SK-N-SH (cell line): ENCODE measurements around the gene NYNRIN. TPM values are rescaled to one million over a fixed set of nuclear protein-coding genes. Genes with fewer than 3 reads are reported as not detected.

Experiments used
- CTCF ChIA-PET: fragments of 300-600, 350-600 bp; formaldehyde crosslinking; extraction: SDS; loops from one replicate; lab custom pipeline; 2021; lab: Yijun Ruan, JAX
- POLR2A ChIA-PET: fragments of 350-600 bp; sonication (Branson Sonifier 250); formaldehyde crosslinking; extraction: SDS; loops from one replicate; lab custom pipeline; 2020; ENCODE audit warnings: antibody characterized with exemption, inconsistent platforms; lab: Yijun Ruan, JAX
- DNase-seq: peaks from one replicate; pipeline ENCODE4 v3.0.0; 2012
- H2AFZ ChIP-seq: fragments of 200-600 bp; sonication (generic); 2 replicates; pipeline ENCODE4 v1.8.1; 2016; ENCODE audit warnings: antibody characterized with exemption, mild to moderate bottlenecking, low read depth
- H3F3A ChIP-seq: fragments of 200-600 bp; sonication (generic); replicated peaks from 2 replicates; pipeline ENCODE3; 2016; ENCODE audit warnings: antibody characterized with exemption, mild to moderate bottlenecking; ENCODE audit not compliant: insufficient read depth
- H3K27ac ChIP-seq, 2 experiments: fragments of 200-500 bp in 1 of 2; fragments of 200-600 bp in 1 of 2; sonication (Bioruptor generic) in 1 of 2; sonication (generic), shearing (Covaris generic) in 1 of 2; 2 replicates each; pipeline versions ENCODE4 v1.5.1 to v1.6.1; 2014 to 2016; ENCODE audit warnings: low read depth in 2 of 2, inconsistent platforms in 1 of 2, low read length in 1 of 2, mild to moderate bottlenecking in 1 of 2, mixed read lengths in 1 of 2
- H3K27me3 ChIP-seq: fragments of 200-600 bp; sonication (generic), shearing (Covaris generic); 2 replicates; pipeline ENCODE4 v1.6.1; 2016; ENCODE audit warnings: mixed run types; ENCODE audit not compliant: insufficient read depth
- H3K36me3 ChIP-seq, 2 experiments: fragments of 200-500 bp in 1 of 2; fragments of 200-600 bp in 1 of 2; sonication (Bioruptor generic) in 1 of 2; sonication (generic) in 1 of 2; replicated peaks in 1 of 2; 2 replicates each; pipeline versions ENCODE3 to v1.5.1; 2014 to 2016; ENCODE audit warnings: low read length in 1 of 2, mild to moderate bottlenecking in 1 of 2; ENCODE audit not compliant: insufficient read depth in 2 of 2, control insufficient read depth in 1 of 2
- H3K4me1 ChIP-seq, 2 experiments: fragments of 200-500 bp in 1 of 2; fragments of 200-600 bp in 1 of 2; sonication (Bioruptor generic) in 1 of 2; sonication (generic), shearing (Covaris generic) in 1 of 2; 2 replicates each; pipeline versions ENCODE4 v1.5.1 to v1.6.1; 2014 to 2016; ENCODE audit warnings: low read depth in 1 of 2, low read length in 1 of 2, mixed run types in 1 of 2; ENCODE audit not compliant: insufficient read depth in 2 of 2, control insufficient read depth in 1 of 2
- H3K4me2 ChIP-seq: fragments of 200-600 bp; sonication (generic), shearing (Covaris generic); 2 replicates; pipeline ENCODE4 v1.6.1; 2017; ENCODE audit warnings: mixed run types
- H3K4me3 ChIP-seq, 2 experiments: fragments of 200-500 bp in 1 of 2; fragments of 200-600 bp in 1 of 2; sonication (Bioruptor generic) in 1 of 2; sonication (generic), shearing (Covaris generic) in 1 of 2; 2 replicates each; pipeline versions ENCODE4 v1.5.1 to v1.8.1; 2014 to 2016; ENCODE audit warnings: low read depth in 2 of 2, inconsistent platforms in 1 of 2, low read length in 1 of 2, mild to moderate bottlenecking in 1 of 2, mixed read lengths in 1 of 2, moderate library complexity in 1 of 2
- H3K79me2 ChIP-seq: fragments of 200-600 bp; sonication (generic); 2 replicates; pipeline ENCODE4 v1.8.1; 2017; ENCODE audit warnings: mild to moderate bottlenecking; ENCODE audit not compliant: insufficient read depth
- H3K9ac ChIP-seq: fragments of 200-600 bp; sonication (generic); 2 replicates; pipeline ENCODE4 v1.6.1; 2017; ENCODE audit warnings: mixed run types
- H3K9me2 ChIP-seq: fragments of 200-600 bp; sonication (generic); 2 replicates; pipeline ENCODE4 v1.6.1; 2017; ENCODE audit warnings: mixed run types
- H3K9me3 ChIP-seq: fragments of 200-600 bp; sonication (generic); 2 replicates; pipeline ENCODE4 v1.6.1; 2017; ENCODE audit warnings: mixed run types, mild to moderate bottlenecking, moderate library complexity
- H4K20me1 ChIP-seq: fragments of 200-600 bp; sonication (generic); 2 replicates; pipeline ENCODE4 v1.6.1; 2017; ENCODE audit warnings: mild to moderate bottlenecking, mixed run types; ENCODE audit not compliant: insufficient read depth
- CHD2 ChIP-seq: fragments of 150-350 bp; IDR thresholded peaks from 2 replicates; pipeline ENCODE4 v1.6.1; 2018; ENCODE audit warnings: low read length; ENCODE audit not compliant: partially characterized antibody
- EP300 ChIP-seq, 2 experiments: IDR thresholded peaks; 2 replicates each; pipeline versions ENCODE4 v1.4.0 to v1.6.1; 2012; ENCODE audit warnings: borderline replicate concordance in 1 of 2, low read depth in 1 of 2, low read length in 1 of 2
- FOXM1 ChIP-seq: IDR thresholded peaks from 2 replicates; pipeline ENCODE4 v1.4.0; 2012; ENCODE audit warnings: low read depth, mild to moderate bottlenecking
- GABPA ChIP-seq: IDR thresholded peaks from 2 replicates; pipeline ENCODE4 v1.4.0; 2012; ENCODE audit warnings: low read depth, mild to moderate bottlenecking
- NFIC ChIP-seq: IDR thresholded peaks from 2 replicates; pipeline ENCODE4 v1.4.0; 2012; ENCODE audit warnings: borderline replicate concordance
- NRF1 ChIP-seq: IDR thresholded peaks from 2 replicates; pipeline ENCODE4 v1.6.1; 2012; ENCODE audit warnings: low read depth, mild to moderate bottlenecking, low read length
- POLR2AphosphoS5 ChIP-seq: IDR thresholded peaks from 2 replicates; pipeline ENCODE4 v1.6.1; 2012; ENCODE audit warnings: low read depth, low read length
- RAD21 ChIP-seq: IDR thresholded peaks from 2 replicates; pipeline ENCODE4 v1.6.1; 2012; ENCODE audit warnings: mild to moderate bottlenecking, low read length
- RCOR1 ChIP-seq: fragments of 150-350 bp; IDR thresholded peaks from 2 replicates; pipeline ENCODE4 v1.6.1; 2017; ENCODE audit warnings: antibody characterized with exemption, low read length
- TAF1 ChIP-seq: IDR thresholded peaks from 2 replicates; pipeline ENCODE4 v1.6.1; 2012; ENCODE audit warnings: low read depth, mild to moderate bottlenecking, low read length, moderate library complexity, borderline replicate concordance
- USF1 ChIP-seq: IDR thresholded peaks from 2 replicates; pipeline ENCODE4 v1.4.0; 2012; ENCODE audit warnings: low read depth, borderline replicate concordance
- WGBS: methylation state at CpG from one replicate; pipeline ENCODE4 v1.1.6; 2017; ENCODE audit warnings: low lambda C conversion rate; 5-methylcytosine and 5-hydroxymethylcytosine counted together
- polyA plus RNA-seq, 3 experiments: library from polyadenylated mRNA; depleted of rRNA; stranded (reverse); fragments of >200 nt; gene quantifications; 2 replicates each; pipeline ENCODE4 v1.2.3, GENCODE V29; 2012
- TF ChIP-seq, protein P1 (sequence below): IDR thresholded peaks from 2 replicates; pipeline ENCODE4 v1.4.0; 2012; ENCODE audit warnings: low read depth, borderline replicate concordance
- TF ChIP-seq, protein P2 (sequence below): IDR thresholded peaks from 2 replicates; pipeline ENCODE4 v1.6.1; 2012; ENCODE audit warnings: mild to moderate bottlenecking, low read depth, low read length, moderate library complexity
- TF ChIP-seq, protein P3 (sequence below): fragments of 150-350 bp; IDR thresholded peaks from 2 replicates; pipeline ENCODE4 v1.6.1; 2016; ENCODE audit warnings: mild to moderate bottlenecking, low read depth, low read length
- TF ChIP-seq, protein P4 (sequence below): IDR thresholded peaks from 2 replicates; pipeline ENCODE4; 2012
- TF ChIP-seq, protein P5 (sequence below): fragments of 200-600 bp; sonication (generic); IDR thresholded peaks from 2 replicates; pipeline ENCODE4 v1.6.1; 2017; ENCODE audit warnings: antibody characterized with exemption, mild to moderate bottlenecking, moderate library complexity

NYNRIN gene
- polyA plus RNA-seq, 1 of the 3 experiments (the other 2 are of a cell fraction), result 4.8 TPM

- Histone ChIP-seq H3K27ac (no peak overlapping the region), H3K9me3 (no peaks in the 10 kb centered on the region), H3K36me3 (peaks cover 0 to 6% of the 10 kb centered on the region in 2 experiments), H3K4me1 (no peaks in the 10 kb centered on the region; a peak in 1 of 4 replicates), H3K4me2 (no peak overlapping the region), H3K27me3 (0 out of 2 replicates have a peak, but pooled peaks cover 5% of the 10 kb centered on the region), H3K4me3 (no peak overlapping the region), H3F3A (no peaks in the 10 kb centered on the region), H3K79me2 (no peaks in the 10 kb centered on the region), H3K9me2 (no peaks in the 10 kb centered on the region), H4K20me1 (no peaks in the 10 kb centered on the region), H2AFZ (no peak overlapping the region), H3K9ac (no peak overlapping the region)
- no peak for DNase-seq
- ChIA-PET CTCF (interaction anchor here (1.4 to 9.9 kb wide), 7 partner anchors 10 to 87 kb away, joined by 3 to 63 read pairs (median 11); partner anchors contain the start of genes CBLN3 and KHNYN), POLR2A (no interaction called here)
- WGBS, result 48% methylated on average over 3 of the region's 6 CpGs
- no peak for TF ChIP-seq EP300 (IDR thresholded peaks at IDR 0.05; ENCODE audit: borderline replicate concordance in 1 of 2, low read depth in 1 of 2, low read length in 1 of 2)
- TF ChIP-seq USF1, result no peak
- no peak for TF ChIP-seq RAD21
- TF ChIP-seq, protein P1, sequence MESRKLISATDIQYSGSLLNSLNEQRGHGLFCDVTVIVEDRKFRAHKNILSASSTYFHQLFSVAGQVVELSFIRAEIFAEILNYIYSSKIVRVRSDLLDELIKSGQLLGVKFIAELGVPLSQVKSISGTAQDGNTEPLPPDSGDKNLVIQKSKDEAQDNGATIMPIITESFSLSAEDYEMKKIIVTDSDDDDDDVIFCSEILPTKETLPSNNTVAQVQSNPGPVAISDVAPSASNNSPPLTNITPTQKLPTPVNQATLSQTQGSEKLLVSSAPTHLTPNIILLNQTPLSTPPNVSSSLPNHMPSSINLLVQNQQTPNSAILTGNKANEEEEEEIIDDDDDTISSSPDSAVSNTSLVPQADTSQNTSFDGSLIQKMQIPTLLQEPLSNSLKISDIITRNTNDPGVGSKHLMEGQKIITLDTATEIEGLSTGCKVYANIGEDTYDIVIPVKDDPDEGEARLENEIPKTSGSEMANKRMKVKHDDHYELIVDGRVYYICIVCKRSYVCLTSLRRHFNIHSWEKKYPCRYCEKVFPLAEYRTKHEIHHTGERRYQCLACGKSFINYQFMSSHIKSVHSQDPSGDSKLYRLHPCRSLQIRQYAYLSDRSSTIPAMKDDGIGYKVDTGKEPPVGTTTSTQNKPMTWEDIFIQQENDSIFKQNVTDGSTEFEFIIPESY, result no peak
- no peak for TF ChIP-seq NRF1
- TF ChIP-seq NFIC, result no peak
- TF ChIP-seq, protein P2, sequence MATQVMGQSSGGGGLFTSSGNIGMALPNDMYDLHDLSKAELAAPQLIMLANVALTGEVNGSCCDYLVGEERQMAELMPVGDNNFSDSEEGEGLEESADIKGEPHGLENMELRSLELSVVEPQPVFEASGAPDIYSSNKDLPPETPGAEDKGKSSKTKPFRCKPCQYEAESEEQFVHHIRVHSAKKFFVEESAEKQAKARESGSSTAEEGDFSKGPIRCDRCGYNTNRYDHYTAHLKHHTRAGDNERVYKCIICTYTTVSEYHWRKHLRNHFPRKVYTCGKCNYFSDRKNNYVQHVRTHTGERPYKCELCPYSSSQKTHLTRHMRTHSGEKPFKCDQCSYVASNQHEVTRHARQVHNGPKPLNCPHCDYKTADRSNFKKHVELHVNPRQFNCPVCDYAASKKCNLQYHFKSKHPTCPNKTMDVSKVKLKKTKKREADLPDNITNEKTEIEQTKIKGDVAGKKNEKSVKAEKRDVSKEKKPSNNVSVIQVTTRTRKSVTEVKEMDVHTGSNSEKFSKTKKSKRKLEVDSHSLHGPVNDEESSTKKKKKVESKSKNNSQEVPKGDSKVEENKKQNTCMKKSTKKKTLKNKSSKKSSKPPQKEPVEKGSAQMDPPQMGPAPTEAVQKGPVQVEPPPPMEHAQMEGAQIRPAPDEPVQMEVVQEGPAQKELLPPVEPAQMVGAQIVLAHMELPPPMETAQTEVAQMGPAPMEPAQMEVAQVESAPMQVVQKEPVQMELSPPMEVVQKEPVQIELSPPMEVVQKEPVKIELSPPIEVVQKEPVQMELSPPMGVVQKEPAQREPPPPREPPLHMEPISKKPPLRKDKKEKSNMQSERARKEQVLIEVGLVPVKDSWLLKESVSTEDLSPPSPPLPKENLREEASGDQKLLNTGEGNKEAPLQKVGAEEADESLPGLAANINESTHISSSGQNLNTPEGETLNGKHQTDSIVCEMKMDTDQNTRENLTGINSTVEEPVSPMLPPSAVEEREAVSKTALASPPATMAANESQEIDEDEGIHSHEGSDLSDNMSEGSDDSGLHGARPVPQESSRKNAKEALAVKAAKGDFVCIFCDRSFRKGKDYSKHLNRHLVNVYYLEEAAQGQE, result no peak
- TF ChIP-seq GABPA, result no peak
- no peak for TF ChIP-seq POLR2AphosphoS5
- TF ChIP-seq CHD2, result no peak
- TF ChIP-seq, protein P3, sequence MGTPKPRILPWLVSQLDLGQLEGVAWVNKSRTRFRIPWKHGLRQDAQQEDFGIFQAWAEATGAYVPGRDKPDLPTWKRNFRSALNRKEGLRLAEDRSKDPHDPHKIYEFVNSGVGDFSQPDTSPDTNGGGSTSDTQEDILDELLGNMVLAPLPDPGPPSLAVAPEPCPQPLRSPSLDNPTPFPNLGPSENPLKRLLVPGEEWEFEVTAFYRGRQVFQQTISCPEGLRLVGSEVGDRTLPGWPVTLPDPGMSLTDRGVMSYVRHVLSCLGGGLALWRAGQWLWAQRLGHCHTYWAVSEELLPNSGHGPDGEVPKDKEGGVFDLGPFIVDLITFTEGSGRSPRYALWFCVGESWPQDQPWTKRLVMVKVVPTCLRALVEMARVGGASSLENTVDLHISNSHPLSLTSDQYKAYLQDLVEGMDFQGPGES, result no peak
- no peak for TF ChIP-seq FOXM1
- no peak for TF ChIP-seq TAF1
- TF ChIP-seq, protein P4, sequence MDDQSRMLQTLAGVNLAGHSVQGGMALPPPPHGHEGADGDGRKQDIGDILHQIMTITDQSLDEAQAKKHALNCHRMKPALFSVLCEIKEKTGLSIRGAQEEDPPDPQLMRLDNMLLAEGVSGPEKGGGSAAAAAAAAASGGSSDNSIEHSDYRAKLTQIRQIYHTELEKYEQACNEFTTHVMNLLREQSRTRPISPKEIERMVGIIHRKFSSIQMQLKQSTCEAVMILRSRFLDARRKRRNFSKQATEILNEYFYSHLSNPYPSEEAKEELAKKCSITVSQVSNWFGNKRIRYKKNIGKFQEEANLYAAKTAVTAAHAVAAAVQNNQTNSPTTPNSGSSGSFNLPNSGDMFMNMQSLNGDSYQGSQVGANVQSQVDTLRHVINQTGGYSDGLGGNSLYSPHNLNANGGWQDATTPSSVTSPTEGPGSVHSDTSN, result no peak
- TF ChIP-seq RCOR1, result no peak
- TF ChIP-seq, protein P5, sequence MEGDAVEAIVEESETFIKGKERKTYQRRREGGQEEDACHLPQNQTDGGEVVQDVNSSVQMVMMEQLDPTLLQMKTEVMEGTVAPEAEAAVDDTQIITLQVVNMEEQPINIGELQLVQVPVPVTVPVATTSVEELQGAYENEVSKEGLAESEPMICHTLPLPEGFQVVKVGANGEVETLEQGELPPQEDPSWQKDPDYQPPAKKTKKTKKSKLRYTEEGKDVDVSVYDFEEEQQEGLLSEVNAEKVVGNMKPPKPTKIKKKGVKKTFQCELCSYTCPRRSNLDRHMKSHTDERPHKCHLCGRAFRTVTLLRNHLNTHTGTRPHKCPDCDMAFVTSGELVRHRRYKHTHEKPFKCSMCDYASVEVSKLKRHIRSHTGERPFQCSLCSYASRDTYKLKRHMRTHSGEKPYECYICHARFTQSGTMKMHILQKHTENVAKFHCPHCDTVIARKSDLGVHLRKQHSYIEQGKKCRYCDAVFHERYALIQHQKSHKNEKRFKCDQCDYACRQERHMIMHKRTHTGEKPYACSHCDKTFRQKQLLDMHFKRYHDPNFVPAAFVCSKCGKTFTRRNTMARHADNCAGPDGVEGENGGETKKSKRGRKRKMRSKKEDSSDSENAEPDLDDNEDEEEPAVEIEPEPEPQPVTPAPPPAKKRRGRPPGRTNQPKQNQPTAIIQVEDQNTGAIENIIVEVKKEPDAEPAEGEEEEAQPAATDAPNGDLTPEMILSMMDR, result no peak
Measured at GRCh38 chr14:24417832-24418491, 19.2 kb downstream of the NYNRIN start.
